ENCODE measurements around the gene CIZ1. TPM values are rescaled to one million over a fixed set of nuclear protein-coding genes. Genes with fewer than 3 reads are reported as not detected.
A peak's percentile ranks its signal among the peaks of the same experiment; 100 is the strongest.

The CIZ1 gene
- total and polyA plus RNA-seq, 9 of the 15 experiments (the other 6 are each of a cell fraction or from before 2014, with no cell fraction given): 6.6 to 329 (median 87.8) TPM

GRCh38 chr9:128203024-128203706 lies 11.8 kb upstream of the CIZ1 start, which contains the start of gene DNM1 (continued):
- 0 out of 4 replicates have a peak, but pooled peaks of 1 of the 2 experiments have one; percentile 41 for TF ChIP-seq TEAD1 (CRISPR knock-in tag; IDR thresholded peaks at IDR 0.05)
- no peak for TF ChIP-seq YBX1 (IDR thresholded peaks at IDR 0.05)
- peak; percentile 76 for TF ChIP-seq MEIS2 (IDR thresholded peaks at IDR 0.05; ENCODE audit: partially characterized antibody)
- TF ChIP-seq CREB5 (CRISPR knock-in tag; IDR thresholded peaks at IDR 0.05): no peak
- TF ChIP-seq FOXM1 (IDR thresholded peaks at IDR 0.05; ENCODE audit: low read depth): no peak
- no peak for TF ChIP-seq FOXM1 (CRISPR knock-in tag; IDR thresholded peaks at IDR 0.05; ENCODE audit: low read depth)
- TF ChIP-seq, protein P1, sequence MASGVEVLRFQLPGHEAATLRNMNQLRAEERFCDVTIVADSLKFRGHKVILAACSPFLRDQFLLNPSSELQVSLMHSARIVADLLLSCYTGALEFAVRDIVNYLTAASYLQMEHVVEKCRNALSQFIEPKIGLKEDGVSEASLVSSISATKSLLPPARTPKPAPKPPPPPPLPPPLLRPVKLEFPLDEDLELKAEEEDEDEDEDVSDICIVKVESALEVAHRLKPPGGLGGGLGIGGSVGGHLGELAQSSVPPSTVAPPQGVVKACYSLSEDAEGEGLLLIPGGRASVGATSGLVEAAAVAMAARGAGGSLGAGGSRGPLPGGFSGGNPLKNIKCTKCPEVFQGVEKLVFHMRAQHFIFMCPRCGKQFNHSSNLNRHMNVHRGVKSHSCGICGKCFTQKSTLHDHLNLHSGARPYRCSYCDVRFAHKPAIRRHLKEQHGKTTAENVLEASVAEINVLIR (CRISPR knock-in tag; IDR thresholded peaks at IDR 0.05): 0 out of 2 replicates have a peak, but pooled peaks have one; percentile 41
- TF ChIP-seq NFYB (IDR thresholded peaks at IDR 0.05; ENCODE audit: extremely low read depth, insufficient read length): no peak
- TF ChIP-seq SPI1 (IDR thresholded peaks at IDR 0.05; ENCODE audit: borderline replicate concordance, low read depth, low read length): peak; percentile 41; the same call in 1 of the 2 replicates
- no peak for TF ChIP-seq ARID2 (IDR thresholded peaks at IDR 0.05)
- TF ChIP-seq SIN3A (IDR thresholded peaks at IDR 0.05; ENCODE audit: borderline replicate concordance in 2 of 2, control insufficient read depth in 1 of 2, low read depth in 2 of 2, low read length in 2 of 2): no peak; a peak in 2 of 4 replicates
- no peak for TF ChIP-seq MYNN (IDR thresholded peaks at IDR 0.05)
- TF ChIP-seq MYNN (CRISPR knock-in tag; IDR thresholded peaks at IDR 0.05): no peak
- peak; percentile 98 for TF ChIP-seq CTBP1 (IDR thresholded peaks at IDR 0.05; ENCODE audit: borderline replicate concordance)
- TF ChIP-seq SUPT5H (IDR thresholded peaks at IDR 0.05): no peak
- no peak for TF ChIP-seq ELF1 (tag; IDR thresholded peaks at IDR 0.05)
- peak; percentile 74 to 83 for TF ChIP-seq TBL1XR1 (IDR thresholded peaks at IDR 0.05; ENCODE audit: low read length in 2 of 2)
- TF ChIP-seq ARNT (IDR thresholded peaks at IDR 0.05): no peak
- TF ChIP-seq OTX1 (CRISPR knock-in tag; IDR thresholded peaks at IDR 0.05): 0 out of 2 replicates have a peak, but pooled peaks have one; percentile 20
- 0 out of 2 replicates have a peak, but pooled peaks have one; percentile 73 for TF ChIP-seq ZNF57 (CRISPR knock-in tag; IDR thresholded peaks at IDR 0.05)
- TF ChIP-seq, protein P2, sequence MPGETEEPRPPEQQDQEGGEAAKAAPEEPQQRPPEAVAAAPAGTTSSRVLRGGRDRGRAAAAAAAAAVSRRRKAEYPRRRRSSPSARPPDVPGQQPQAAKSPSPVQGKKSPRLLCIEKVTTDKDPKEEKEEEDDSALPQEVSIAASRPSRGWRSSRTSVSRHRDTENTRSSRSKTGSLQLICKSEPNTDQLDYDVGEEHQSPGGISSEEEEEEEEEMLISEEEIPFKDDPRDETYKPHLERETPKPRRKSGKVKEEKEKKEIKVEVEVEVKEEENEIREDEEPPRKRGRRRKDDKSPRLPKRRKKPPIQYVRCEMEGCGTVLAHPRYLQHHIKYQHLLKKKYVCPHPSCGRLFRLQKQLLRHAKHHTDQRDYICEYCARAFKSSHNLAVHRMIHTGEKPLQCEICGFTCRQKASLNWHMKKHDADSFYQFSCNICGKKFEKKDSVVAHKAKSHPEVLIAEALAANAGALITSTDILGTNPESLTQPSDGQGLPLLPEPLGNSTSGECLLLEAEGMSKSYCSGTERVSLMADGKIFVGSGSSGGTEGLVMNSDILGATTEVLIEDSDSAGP (CRISPR knock-in tag; IDR thresholded peaks at IDR 0.05): no peak
- no peak for TF ChIP-seq HDAC1 (IDR thresholded peaks at IDR 0.05)
- no peak for TF ChIP-seq ZNF184 (CRISPR knock-in tag; IDR thresholded peaks at IDR 0.05)
- TF ChIP-seq CHD2 (IDR thresholded peaks at IDR 0.05; ENCODE audit: low read depth, low read length): peak; percentile 46
- TF ChIP-seq GATA2 (CRISPR knock-in tag; IDR thresholded peaks at IDR 0.05): no peak
- no peak for TF ChIP-seq XRCC3 (IDR thresholded peaks at IDR 0.05)

Measured in K562 (cell line).